ENCODE data around the gene ZNF700.

ZNF700 gene

DNA sequence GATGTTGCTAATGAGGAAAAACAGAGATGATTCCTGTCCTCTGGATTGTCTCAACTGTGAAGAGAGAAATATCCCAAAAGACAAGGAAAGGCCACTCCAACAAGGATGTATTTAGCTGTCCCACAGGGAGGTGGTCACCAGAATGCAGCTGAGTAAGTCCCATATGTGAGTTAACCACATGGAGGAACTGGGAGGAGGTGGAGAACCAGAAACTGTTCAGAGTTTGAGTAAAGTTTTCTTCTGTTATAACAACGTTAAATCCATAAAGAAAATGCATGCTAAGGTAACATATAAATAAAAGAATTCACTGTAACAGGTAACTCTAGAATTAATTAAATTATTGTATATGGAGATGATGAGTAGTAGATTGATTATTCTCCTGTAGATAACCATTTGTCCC, 45.3 kb downstream of the ZNF700 start:
- TF ChIP-seq, protein P1, sequence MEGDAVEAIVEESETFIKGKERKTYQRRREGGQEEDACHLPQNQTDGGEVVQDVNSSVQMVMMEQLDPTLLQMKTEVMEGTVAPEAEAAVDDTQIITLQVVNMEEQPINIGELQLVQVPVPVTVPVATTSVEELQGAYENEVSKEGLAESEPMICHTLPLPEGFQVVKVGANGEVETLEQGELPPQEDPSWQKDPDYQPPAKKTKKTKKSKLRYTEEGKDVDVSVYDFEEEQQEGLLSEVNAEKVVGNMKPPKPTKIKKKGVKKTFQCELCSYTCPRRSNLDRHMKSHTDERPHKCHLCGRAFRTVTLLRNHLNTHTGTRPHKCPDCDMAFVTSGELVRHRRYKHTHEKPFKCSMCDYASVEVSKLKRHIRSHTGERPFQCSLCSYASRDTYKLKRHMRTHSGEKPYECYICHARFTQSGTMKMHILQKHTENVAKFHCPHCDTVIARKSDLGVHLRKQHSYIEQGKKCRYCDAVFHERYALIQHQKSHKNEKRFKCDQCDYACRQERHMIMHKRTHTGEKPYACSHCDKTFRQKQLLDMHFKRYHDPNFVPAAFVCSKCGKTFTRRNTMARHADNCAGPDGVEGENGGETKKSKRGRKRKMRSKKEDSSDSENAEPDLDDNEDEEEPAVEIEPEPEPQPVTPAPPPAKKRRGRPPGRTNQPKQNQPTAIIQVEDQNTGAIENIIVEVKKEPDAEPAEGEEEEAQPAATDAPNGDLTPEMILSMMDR (conservative IDR thresholded peaks at IDR 0.05), result no peak
- H3K27ac ChIP-seq, result no peak overlapping the region

DNA sequence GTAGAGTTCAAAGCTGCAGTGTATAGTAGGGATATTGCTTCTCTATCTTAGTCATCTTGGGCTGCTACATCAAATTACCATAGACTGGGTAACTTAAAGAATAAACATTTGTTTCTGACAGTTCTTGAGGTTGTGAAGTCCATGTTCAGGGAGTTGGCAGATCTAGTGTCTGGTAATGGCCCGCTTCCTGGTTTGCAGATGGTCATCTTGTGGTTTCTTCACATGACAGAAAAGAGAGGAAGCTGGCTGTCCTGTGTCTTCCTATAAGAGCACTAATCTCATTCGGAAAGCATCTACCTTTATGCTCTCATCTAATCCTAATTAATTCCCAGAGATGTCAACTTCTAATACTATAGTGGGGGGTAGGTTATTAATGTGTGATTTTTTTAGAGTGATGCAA, 46.1 kb downstream of the ZNF700 start:
- TF ChIP-seq, protein P1 (conservative IDR thresholded peaks at IDR 0.05), result no peak
- H3K27ac ChIP-seq, result no peak overlapping the region

DNA sequence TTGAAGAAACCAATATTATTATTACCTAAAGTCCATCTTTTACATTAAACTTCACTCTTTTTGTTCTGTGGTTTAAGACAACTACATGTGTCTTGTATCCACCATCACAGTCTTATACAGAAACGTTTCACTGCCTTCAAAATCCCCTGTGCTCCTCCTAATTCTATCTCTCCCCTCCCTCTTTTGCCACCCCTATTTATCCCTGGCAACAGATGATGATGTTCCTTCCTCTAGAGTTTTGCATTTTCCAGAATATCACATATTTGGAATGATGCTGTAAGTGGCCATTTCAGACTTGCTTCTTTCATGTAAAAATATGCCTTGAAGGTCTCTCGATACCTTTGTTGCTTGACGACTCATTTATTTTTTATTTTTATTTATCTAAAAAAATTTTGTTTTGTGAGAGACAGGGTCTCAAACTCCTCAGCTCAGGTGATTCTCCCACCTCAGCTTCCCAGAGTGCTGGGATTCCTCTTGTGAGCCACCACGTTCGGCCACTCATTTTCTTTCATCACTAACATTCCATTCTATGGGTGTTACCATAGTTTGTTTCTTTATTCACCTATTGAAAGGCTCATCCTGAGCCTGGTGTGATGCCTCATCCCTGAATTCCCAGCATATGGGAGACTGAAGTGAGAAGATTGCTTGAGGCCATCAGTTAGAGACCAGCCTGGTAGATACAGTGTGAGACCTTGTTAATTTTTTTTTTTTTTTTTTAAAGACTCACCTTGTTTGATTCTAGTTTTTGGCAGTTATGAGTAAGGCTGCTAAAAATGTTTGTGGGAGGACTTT, 48.3 kb downstream of the ZNF700 start:
- TF ChIP-seq, protein P1 (conservative IDR thresholded peaks at IDR 0.05), result no peak
- H3K27ac ChIP-seq, result no peak overlapping the region

DNA sequence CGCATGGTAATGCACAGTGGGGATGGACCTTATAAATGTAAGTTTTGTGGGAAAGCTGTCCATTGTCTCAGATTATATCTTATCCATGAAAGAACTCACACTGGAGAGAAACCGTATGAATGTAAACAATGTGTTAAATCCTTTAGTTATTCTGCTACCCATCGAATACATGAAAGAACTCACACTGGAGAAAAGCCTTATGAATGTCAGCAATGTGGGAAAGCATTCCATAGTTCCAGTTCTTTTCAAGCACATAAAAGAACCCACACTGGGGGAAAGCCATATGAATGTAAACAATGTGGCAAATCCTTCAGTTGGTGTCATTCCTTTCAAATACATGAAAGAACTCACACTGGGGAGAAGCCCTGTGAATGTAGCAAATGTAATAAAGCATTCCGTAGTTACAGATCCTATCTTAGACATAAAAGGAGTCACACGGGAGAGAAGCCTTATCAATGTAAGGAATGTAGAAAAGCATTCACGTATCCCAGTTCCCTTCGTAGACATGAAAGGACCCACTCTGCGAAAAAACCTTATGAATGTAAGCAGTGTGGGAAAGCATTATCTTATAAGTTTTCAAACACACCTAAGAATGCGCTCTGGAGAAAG, 53.7 kb downstream of the ZNF700 start:
- TF ChIP-seq, protein P1 (conservative IDR thresholded peaks at IDR 0.05), result no peak

DNA sequence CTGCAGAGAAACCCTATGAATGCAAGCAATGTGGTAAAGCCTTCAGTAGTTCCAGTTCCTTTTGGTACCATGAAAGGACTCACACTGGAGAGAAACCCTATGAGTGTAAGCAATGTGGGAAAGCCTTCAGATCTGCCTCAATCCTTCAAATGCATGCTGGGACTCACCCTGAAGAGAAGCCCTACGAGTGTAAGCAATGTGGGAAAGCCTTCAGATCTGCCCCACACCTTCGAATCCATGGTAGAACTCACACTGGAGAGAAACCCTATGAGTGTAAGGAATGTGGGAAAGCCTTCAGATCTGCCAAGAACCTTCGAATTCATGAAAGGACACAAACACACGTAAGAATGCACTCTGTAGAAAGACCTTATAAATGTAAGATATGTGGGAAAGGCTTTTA, 54.6 kb downstream of the ZNF700 start:
- TF ChIP-seq, protein P1 (conservative IDR thresholded peaks at IDR 0.05), result no peak
- H3K27ac ChIP-seq, result no peak overlapping the region

More for the DNA sequence above, 53.7 kb downstream of the ZNF700 start:
- no peak overlapping the region for H3K27ac ChIP-seq

DNA sequence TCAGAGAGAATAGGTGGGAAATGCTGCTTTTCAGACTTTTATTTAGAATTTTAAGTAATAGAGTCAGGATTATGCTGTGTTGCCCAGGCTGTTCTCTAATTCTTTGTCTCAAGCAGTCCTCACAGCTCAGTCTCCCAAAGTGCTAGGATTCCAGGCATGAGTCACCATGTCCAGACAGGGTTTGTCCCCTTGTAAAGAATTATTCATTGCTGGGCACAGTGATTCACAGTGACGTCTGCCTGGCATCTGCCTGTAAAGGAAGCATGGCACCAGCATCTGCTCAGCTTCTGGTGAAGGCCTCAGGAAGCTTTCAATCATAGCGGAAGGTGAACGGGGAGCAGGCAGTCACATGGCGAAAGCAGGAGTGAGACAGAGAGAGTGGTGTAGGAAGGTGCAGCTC, 57.6 kb downstream of the ZNF700 start:
- no peak overlapping the region for H3K27ac ChIP-seq
- TF ChIP-seq, protein P1 (conservative IDR thresholded peaks at IDR 0.05), result no peak

DNA sequence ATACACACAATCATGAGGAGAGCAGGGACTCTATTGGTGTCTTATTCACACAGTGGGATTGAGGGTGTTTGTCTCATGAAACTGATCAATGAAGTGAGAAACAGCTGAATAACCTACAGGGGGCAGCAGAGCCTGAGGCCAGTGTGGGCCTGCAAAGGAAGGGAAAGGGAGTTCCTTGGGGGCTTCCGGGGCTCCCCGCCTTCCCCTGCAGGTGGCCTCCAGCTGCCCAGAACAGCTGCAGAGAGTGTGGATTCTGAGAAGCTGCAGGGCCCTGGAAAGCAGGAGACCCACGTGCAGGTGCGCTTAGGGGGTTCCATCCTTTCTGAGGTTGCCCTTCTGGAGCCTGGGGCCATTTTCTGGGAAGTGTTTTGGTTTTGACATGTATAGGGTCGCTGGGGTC, 60.1 kb downstream of the ZNF700 start:
- TF ChIP-seq, protein P1 (conservative IDR thresholded peaks at IDR 0.05), result peak; percentile 21
- no peak overlapping the region for H3K27ac ChIP-seq
